NCI-H2196 (cell line): ENCODE data around the gene ENSA.
"Not testable (repeated sequence)": the region's sequence is repeated elsewhere in the genome, so short reads cannot be mapped to it uniquely, and the experiment has no call there.

ENCODE experiments used
- DNase-seq: peaks from one replicate; lab custom pipeline; 2025; ENCODE audit not compliant: unreplicated experiment; lab: John Stamatoyannopoulos, UW

ENSA gene

DNA sequence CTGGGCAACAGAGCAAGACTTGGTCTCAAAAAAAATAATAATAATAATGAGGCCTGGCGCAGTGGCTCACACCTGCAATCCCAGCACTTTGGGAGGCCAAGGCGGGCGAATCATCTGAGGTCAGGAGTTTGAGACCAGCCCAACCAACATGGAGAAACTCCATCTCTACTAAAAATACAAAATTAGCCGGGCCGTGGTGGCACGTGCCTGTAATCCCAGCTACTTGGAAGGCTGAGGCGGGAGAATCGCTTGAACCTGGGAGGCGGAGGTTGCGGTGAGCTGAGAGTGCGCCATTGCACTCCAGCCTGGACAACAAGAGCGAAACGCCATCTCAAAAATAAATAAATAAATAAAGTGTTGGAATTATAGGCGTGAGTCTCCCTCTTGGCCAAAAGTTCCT is 47.5 kb downstream of the ENSA start:
- not testable (repeated sequence) for DNase-seq

- not testable (repeated sequence) for DNase-seq
These were observed 48.0 kb downstream of the ENSA start for GRCh38 chr1:150581437-150581836.

GRCh38 chr1:150580966-150581365 is 48.4 kb downstream of the ENSA start:
- not testable (repeated sequence) for DNase-seq

GRCh38 chr1:150579945-150580642 is 49.3 kb downstream of the ENSA start:
- no peak for DNase-seq

DNA sequence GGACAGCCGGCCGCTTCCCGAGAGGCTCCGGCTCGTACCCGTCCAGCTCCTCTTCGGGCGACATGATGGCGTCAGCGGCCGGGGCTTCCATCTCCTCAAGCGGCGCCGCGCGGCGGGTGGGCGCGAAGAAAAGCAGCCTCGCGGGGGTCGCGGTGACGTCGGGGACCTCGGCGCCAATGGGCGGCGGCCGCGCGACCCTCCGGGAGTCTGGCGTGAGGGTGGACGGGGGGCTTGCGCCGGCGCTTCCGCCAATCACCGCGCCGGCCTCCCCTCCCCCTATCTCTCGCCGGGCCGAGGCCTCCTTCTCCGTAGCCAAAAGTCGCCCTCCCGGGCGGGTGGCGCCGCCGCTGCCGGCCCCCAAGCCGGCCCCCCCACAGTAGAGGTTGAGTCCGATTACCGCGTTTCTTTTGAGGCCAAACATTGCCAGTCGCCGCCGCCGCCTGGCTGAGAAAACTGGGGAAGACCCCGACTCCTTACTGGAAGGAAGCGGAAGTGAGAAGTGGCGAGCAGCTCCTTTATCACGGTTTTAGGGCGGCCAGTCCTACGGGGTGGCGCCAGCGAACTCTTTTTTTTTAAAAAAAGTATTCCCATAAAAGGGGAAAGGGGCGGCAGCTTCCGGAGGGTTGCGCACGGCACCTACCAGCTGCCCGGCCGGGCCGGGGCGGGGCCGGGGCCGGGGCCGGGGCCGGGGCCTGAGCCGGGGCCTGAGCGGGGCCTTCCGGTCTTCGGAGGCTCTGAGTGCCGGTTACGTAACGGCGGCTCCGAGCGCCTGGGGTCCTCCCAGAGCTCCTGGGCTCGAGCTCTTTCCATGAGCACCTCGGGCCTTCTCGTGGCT is 50.1 kb downstream of the ENSA start, which contains the start of gene MCL1:
Gene MCL1, minus strand, starts transcription at position 501 of the 835 bp plus-strand sequence. Its CDS starts 80 bp downstream, at position 421.
- peak; percentile 93 for DNase-seq

DNA sequence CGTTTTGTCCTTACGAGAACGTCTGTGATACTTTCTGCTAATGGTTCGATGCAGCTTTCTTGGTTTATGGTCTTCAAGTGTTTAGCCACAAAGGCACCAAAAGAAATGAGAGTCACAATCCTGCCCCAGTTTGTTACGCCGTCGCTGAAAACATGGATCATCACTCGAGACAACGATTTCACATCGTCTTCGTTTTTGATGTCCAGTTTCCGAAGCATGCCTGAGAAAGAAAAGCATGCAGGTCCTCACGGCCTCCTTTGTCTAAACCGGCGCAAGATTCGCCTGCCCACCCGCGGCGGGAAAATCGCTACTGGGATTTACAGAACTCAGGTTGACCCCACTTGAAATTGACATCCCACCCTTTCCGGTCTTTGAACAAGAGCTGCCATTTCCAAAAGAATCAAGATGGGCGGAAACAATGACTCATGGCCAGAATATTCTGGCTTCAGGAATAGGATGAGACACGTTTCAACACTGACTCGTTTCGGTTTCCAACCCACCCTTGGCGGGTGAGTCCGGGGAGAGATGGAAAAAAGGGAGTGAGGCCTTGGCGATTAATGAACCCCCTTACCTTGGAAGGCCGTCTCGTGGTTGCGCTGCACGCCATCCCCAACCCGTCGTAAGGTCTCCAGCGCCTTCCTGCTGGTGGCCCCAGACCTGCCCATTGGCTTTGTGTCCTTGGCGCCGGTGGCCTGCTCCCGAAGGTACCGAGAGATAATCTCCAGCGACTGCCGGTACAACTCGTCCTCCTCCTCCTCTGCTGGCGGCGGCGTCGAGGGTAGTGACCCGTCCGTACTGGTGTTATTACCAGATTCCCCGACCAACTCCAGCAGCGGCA is 50.9 kb downstream of the ENSA start:
- peak; percentile 40 for DNase-seq

- DNase-seq: no peak
These were observed 51.7 kb downstream of the ENSA start for GRCh38 chr1:150577557-150578271.

- DNase-seq: no peak
These were observed 52.4 kb downstream of the ENSA start for GRCh38 chr1:150576794-150577556.

DNA sequence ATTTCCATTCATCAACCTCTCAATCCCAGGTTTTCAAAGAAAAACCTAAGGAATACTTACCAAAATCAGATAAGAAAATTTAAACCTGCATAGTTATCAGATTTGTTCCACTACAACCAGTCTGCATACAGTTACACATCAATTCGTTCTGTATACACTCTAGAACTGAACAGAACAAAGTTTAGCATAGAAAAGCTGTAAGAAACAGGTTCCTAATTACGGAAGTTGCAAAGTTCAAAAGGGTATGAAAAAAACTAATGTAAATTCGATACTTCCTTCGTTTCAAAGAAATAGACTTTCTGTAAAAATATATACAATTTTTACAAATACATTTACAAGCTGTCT is 53.1 kb downstream of the ENSA start:
- no peak for DNase-seq

GRCh38 chr1:150575518-150576366 is 53.7 kb downstream of the ENSA start:
- DNase-seq: peak; percentile 42

- DNase-seq: no peak
These were observed 54.3 kb downstream of the ENSA start for GRCh38 chr1:150575072-150575489.

- no peak for DNase-seq
These were observed 54.9 kb downstream of the ENSA start for GRCh38 chr1:150574260-150575071.

- not testable (repeated sequence) for DNase-seq
These were observed 55.8 kb downstream of the ENSA start for GRCh38 chr1:150573648-150574071.

DNA sequence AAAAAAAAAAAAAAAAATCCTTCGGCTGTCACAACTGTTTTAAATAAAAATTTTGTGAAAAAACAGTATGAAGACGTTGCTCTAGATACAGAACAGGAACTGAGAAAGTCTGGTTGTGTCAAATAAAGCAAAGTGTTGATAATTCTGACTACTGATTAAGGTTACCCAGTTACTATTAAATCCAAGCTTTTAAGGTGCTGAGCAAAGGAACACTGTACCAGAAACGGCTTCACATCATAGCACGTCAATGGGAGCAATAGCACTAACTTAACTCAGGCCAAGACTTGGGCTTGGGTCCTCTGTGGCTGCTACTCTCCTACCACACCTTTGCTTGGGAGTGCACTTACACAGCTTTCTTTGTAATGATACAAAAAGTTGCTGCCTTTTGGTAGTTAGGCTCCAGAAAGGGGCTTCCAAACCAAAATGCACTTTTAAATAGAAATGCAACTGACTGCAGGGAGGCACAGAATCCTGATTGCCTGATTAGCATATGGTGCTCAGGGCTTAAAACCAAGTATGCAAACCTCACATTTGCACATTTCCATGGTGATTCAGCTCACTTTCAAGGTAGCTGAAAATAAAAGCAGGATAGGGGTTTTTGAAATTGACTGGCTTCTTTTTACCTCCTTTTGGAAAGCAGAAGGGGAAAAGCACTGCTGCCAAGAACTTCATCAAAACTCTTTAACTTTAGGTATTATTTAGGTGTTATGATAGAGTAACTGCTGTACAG is 56.3 kb downstream of the ENSA start:
- DNase-seq: no peak
